Left lung (tissue), 10 donors: ENCODE results near the gene PLCE1. TPM values are rescaled to one million over a fixed set of nuclear protein-coding genes. Genes with fewer than 3 reads are reported as not detected.

ENCODE experiments used
- ATAC-seq: fragments of 200-7000 bp; cut with Tn5 transposase; one replicate; pipeline ENCODE4 v1.9.1; 2020; ENCODE audit warnings: moderate library complexity
- DNase-seq, 4 donors: peaks; one replicate each; pipeline ENCODE4 v3.0.0-alpha.2; 2013 to 2020
- H3K27ac ChIP-seq, 2 donors: fragments of 200-600 bp; sonication (generic) in 1 of 2; one replicate each; pipeline versions ENCODE4 v1.5.0 to v1.8.0; 2020 to 2021
- H3K27me3 ChIP-seq, 2 donors: fragments of 200-600 bp; sonication (generic) in 1 of 2; one replicate each; pipeline versions ENCODE4 v1.5.0 to v1.8.0; 2020 to 2021
- H3K36me3 ChIP-seq, 2 donors: fragments of 200-600 bp; sonication (generic) in 1 of 2; one replicate each; pipeline versions ENCODE4 v1.5.0 to v1.8.0; 2020 to 2021
- H3K4me1 ChIP-seq, 2 donors: fragments of 200-600 bp; one replicate each; pipeline ENCODE4 v1.8.0; 2021
- H3K4me3 ChIP-seq, 2 donors: fragments of 200-600 bp; sonication (generic) in 1 of 2; one replicate each; pipeline versions ENCODE4 v1.5.0 to v1.8.0; 2020 to 2021; ENCODE audit warnings: mild to moderate bottlenecking in 1 of 2
- H3K9me3 ChIP-seq, 2 donors: fragments of 200-600 bp; sonication (generic) in 1 of 2; one replicate each; pipeline versions ENCODE4 v1.5.0 to v1.8.0; 2020 to 2021
- intact Hi-C, 2 donors: fragments of 100-400 bp; cut with DNase I; formaldehyde crosslinking; loops; one replicate each; pipeline versions ENCODE4 v1.11.2 to v1.14.2; 2022
- polyA plus RNA-seq, 6 donors: library from polyadenylated mRNA; unstranded; fragments of 120-200 nt; gene quantifications; one replicate each; pipeline ENCODE4 v1.2.1, GENCODE V29; 2013; ENCODE audit not compliant: insufficient read length in 6 of 6
- total RNA-seq, 2 donors: library from RNA; stranded (reverse); fragmentation: NEBNext Ultra II Directional; extraction: Animal tissue kit (Norgen Biotek cat#: 25700); gene quantifications; one replicate each; pipeline ENCODE4 v1.2.1, GENCODE V29; 2021
- TF ChIP-seq, protein P1 (sequence below), 2 donors: fragments of 200-600 bp; sonication (generic) in 1 of 2; IDR thresholded peaks; one replicate each; pipeline versions ENCODE4 v1.5.0 to v1.8.0; 2021; ENCODE audit warnings: antibody characterized with exemption in 2 of 2
- donor health status: DM: no; HTN: yes; CAD: no.
- donor health status: DM: no; HTN: no; CAD: no.

The PLCE1 gene
- total and polyA plus RNA-seq, 8 donors = 6.9 to 26.7 (median 19.3) TPM

- Histone ChIP-seq H3K36me3 (no peaks in the 10 kb centered on the region), H3K4me1 (no peaks in the 10 kb centered on the region), H3K27ac (no peak overlapping the region), H3K4me3 (no peak overlapping the region), H3K27me3 (no peaks in the 10 kb centered on the region), H3K9me3 (no peaks in the 10 kb centered on the region)
- DNase-seq = no peak
- ATAC-seq = no peak
- intact Hi-C loops = no loop called here
- TF ChIP-seq, protein P1, sequence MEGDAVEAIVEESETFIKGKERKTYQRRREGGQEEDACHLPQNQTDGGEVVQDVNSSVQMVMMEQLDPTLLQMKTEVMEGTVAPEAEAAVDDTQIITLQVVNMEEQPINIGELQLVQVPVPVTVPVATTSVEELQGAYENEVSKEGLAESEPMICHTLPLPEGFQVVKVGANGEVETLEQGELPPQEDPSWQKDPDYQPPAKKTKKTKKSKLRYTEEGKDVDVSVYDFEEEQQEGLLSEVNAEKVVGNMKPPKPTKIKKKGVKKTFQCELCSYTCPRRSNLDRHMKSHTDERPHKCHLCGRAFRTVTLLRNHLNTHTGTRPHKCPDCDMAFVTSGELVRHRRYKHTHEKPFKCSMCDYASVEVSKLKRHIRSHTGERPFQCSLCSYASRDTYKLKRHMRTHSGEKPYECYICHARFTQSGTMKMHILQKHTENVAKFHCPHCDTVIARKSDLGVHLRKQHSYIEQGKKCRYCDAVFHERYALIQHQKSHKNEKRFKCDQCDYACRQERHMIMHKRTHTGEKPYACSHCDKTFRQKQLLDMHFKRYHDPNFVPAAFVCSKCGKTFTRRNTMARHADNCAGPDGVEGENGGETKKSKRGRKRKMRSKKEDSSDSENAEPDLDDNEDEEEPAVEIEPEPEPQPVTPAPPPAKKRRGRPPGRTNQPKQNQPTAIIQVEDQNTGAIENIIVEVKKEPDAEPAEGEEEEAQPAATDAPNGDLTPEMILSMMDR (IDR thresholded peaks at IDR 0.05) = no peak
Observed at GRCh38 chr10:94016727-94017714, 23.3 kb downstream of the PLCE1 start.

GRCh38 chr10:94018107-94018506 lies 24.4 kb downstream of the PLCE1 start:
- TF ChIP-seq, protein P1 (IDR thresholded peaks at IDR 0.05) = no peak
- no peaks in the 10 kb centered on the region for H3K36me3 ChIP-seq
- DNase-seq = no peak
- H3K4me1 ChIP-seq = no peaks in the 10 kb centered on the region
- no peaks in the 10 kb centered on the region for H3K27me3 ChIP-seq
- no peak overlapping the region for H3K4me3 ChIP-seq
- no peak for ATAC-seq
- no peak overlapping the region for H3K27ac ChIP-seq
- H3K9me3 ChIP-seq = no peaks in the 10 kb centered on the region
- intact Hi-C loops = no loop called here

DNA sequence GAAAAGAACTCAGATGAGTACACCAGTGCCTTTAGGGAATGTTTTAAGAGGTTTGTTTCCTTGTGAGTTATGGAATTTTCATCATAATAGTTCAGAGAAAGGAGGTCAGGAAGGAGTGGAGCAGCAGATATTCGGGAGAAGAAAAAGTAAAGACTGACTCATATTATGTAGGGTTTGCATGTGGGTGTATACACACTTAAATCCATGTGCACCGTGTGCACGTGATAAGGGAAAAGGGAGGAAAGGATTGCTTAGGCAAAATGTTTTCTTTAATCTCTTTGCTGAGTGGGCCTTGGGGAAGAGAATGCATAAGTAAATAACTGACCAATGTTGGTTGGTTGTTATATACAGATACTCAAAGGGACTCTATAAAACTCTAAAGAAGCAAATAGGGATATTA lies 30.2 kb downstream of the PLCE1 start:
- intact Hi-C loops = no loop called here
- no peak overlapping the region for H3K27ac ChIP-seq
- TF ChIP-seq, protein P1 (IDR thresholded peaks at IDR 0.05) = no peak
- H3K27me3 ChIP-seq = no peaks in the 10 kb centered on the region
- no peak overlapping the region for H3K4me3 ChIP-seq
- no peaks in the 10 kb centered on the region for H3K4me1 ChIP-seq
- ATAC-seq (peak; percentile 24), DNase-seq (no peak)
- no peaks in the 10 kb centered on the region for H3K36me3 ChIP-seq
- H3K9me3 ChIP-seq = peaks cover 0 to 26% of the 10 kb centered on the region in 2 donors

GRCh38 chr10:94024407-94024806 lies 30.7 kb downstream of the PLCE1 start:
- Histone ChIP-seq H3K4me1 (no peaks in the 10 kb centered on the region), H3K27me3 (no peaks in the 10 kb centered on the region), H3K36me3 (no peaks in the 10 kb centered on the region), H3K27ac (no peak overlapping the region), H3K4me3 (no peak overlapping the region), H3K9me3 (peaks cover 0 to 31% of the 10 kb centered on the region in 2 donors)
- TF ChIP-seq, protein P1 (IDR thresholded peaks at IDR 0.05) = no peak
- intact Hi-C loops = no loop called here
- no peak for DNase-seq
- no peak for ATAC-seq

DNA sequence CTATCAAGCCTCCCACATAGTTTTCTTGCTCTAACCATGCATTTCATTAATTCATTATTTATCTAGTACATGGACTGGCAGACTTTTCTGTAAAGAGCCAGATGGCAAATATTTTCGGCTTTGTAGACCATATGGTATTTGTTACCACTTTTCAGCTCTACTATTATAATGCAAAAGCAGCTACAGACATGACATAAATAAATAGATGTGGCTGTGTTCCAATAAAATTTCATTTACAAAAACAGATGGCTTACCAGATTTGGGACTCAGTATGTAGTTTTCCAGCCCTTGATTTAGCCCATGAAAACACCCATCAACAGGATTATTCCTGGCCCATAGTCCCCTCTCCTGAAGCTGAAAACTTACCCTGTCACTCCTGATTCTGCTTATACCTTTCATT lies 32.1 kb downstream of the PLCE1 start:
- DNase-seq (no peak), ATAC-seq (no peak)
- TF ChIP-seq, protein P1 (IDR thresholded peaks at IDR 0.05) = no peak

More for the DNA sequence above, 32.1 kb downstream of the PLCE1 start:
- H3K9me3 ChIP-seq = peaks cover 0 to 45% of the 10 kb centered on the region in 2 donors
- no peaks in the 10 kb centered on the region for H3K36me3 ChIP-seq
- H3K27me3 ChIP-seq = no peaks in the 10 kb centered on the region
- no peak overlapping the region for H3K4me3 ChIP-seq
- H3K4me1 ChIP-seq = no peaks in the 10 kb centered on the region
- intact Hi-C loops = no loop called here
- no peak overlapping the region for H3K27ac ChIP-seq
